GM10248 (cell line): Measurements from ENCODE around the gene ARID3A.
"Not testable (repeated sequence)": the region's sequence is repeated elsewhere in the genome, so short reads cannot be mapped to it uniquely, and the experiment has no call there.

Experiments used
- CTCF ChIA-PET: fragments of 300-600 bp; sonication (Branson Sonifier 250); formaldehyde crosslinking; extraction: SDS; loops from one replicate; lab custom pipeline; 2021; ENCODE audit warnings: antibody characterized with exemption; lab: Yijun Ruan, JAX
- POLR2A ChIA-PET: fragments of 350-650 bp; sonication (Branson Sonifier 250); formaldehyde crosslinking; extraction: SDS; loops from one replicate; lab custom pipeline; 2020; ENCODE audit warnings: antibody characterized with exemption; lab: Yijun Ruan, JAX
- DNase-seq: peaks from one replicate; pipeline ENCODE4 v3.0.0; 2012; ENCODE audit errors: extremely low spot score
- TF ChIP-seq, protein P1 (sequence below): IDR thresholded peaks from 2 replicates; pipeline ENCODE4 v1.5.1; 2012; ENCODE audit warnings: mild to moderate bottlenecking, low read depth; ENCODE audit errors: extremely low read depth, missing control alignments, control extremely low read depth

The ARID3A gene, protein sequence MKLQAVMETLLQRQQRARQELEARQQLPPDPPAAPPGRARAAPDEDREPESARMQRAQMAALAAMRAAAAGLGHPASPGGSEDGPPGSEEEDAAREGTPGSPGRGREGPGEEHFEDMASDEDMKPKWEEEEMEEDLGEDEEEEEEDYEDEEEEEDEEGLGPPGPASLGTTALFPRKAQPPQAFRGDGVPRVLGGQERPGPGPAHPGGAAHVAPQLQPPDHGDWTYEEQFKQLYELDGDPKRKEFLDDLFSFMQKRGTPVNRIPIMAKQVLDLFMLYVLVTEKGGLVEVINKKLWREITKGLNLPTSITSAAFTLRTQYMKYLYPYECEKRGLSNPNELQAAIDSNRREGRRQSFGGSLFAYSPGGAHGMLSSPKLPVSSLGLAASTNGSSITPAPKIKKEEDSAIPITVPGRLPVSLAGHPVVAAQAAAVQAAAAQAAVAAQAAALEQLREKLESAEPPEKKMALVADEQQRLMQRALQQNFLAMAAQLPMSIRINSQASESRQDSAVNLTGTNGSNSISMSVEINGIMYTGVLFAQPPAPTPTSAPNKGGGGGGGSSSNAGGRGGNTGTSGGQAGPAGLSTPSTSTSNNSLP

DNA sequence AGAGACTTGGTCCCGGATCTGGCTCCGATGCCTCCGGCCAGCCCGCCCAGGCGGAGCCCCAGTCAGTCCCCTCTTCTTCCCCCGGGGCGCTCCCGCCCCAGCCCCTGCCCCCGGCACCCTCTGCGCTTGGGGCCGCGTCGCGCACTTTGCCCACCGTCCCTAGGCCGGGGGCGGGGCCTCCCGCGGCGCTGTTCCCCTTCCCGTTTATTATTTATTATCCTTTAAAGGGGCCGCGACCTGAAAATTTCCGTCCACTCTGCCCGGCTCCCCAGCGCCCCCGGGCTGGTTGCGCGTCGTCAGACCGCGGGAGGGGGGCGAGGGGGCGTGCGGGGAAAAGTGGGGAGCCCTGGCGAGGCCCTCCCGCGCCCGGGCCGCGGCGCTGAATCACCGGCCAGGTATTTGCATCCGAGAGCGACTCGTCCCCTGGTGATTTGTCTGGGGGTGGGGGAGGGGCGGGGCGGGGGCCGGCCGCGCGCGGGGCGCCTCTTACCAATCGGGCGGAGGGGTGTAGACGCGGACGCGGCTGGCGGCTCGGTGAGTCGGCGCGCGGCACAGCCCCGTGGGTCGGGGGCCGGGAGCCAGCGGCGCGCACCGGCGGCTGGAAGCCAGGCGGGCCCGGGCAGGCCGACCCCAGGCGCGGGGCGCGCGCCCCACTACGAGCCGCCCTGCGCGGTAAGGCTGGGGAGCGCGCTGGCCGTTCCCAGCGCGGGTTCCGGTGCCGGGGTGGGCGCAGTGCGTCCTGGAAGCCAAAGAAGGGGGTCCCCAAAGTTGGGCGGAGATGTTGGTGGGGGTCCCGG is at the start of gene ARID3A:
Gene ARID3A, plus strand, starts transcription at position 510 of the 797 bp plus-strand sequence. CDS start 3,494 bp downstream, outside the sequence.
- CTCF ChIA-PET = interaction anchor here (1.8 to 7.1 kb wide), 2 partner anchors 21 to 59 kb away, joined by 3 to 136 read pairs; partner anchors contain the start of gene WDR18
- TF ChIP-seq, protein P1, sequence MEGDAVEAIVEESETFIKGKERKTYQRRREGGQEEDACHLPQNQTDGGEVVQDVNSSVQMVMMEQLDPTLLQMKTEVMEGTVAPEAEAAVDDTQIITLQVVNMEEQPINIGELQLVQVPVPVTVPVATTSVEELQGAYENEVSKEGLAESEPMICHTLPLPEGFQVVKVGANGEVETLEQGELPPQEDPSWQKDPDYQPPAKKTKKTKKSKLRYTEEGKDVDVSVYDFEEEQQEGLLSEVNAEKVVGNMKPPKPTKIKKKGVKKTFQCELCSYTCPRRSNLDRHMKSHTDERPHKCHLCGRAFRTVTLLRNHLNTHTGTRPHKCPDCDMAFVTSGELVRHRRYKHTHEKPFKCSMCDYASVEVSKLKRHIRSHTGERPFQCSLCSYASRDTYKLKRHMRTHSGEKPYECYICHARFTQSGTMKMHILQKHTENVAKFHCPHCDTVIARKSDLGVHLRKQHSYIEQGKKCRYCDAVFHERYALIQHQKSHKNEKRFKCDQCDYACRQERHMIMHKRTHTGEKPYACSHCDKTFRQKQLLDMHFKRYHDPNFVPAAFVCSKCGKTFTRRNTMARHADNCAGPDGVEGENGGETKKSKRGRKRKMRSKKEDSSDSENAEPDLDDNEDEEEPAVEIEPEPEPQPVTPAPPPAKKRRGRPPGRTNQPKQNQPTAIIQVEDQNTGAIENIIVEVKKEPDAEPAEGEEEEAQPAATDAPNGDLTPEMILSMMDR = no peak
- DNase-seq = peak; percentile 88
- POLR2A ChIA-PET = no interaction called here

DNA sequence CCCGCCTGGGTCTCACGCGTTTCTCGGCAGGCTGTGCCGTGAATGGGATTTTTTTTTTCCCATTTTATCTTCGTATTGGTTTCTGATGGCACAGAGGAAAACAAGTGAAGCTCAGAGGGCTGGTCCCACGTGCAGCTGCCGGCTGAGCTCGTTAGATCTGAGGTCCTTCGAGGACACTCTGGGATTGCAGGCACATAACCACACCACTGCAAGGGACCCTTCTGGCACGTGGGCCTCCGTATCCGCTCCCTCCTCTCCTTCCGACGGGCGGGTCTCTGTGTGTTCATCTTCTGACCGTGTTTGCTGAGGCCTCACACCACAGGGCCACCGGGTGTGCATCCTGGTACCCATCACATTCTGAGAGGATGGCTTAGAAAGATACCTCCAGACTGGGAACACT is 49.7 kb upstream of the ARID3A start:
- TF ChIP-seq, protein P1 = no peak
- ChIA-PET POLR2A (interaction anchor here (0.5 kb wide), 1 partner anchor 26 kb away, joined by 3 read pairs; no protein-coding TSS in a partner anchor), CTCF (interaction anchor here (4.3 kb wide), 1 partner anchor 12 kb away, joined by 23 read pairs; no protein-coding TSS in a partner anchor)
- DNase-seq = no peak

DNA sequence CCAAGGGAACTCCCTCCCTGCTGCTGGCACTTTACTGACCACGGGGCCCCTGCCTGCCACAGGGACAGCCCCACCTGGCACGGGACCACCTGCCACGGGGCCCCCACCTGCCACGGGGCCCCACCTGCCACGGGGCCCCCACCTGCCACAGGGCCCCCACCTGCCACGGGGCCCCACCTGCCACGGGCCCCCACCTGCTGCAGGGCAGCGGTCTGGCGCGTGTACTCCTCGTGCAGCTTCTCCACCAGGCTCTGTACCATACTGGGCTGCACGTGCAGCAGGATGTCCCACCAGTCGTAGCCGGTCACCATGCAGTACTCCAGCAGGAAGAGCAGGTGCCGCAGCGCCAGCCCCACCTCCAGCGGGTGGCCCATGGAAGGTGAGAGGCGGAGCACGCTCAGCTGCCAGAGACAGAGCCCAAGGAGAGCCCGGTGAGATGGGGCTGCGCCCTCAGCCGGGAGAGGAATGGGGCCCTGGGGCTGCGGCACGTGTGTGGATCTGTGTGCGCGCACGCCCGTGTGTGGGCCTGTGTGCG is 49.0 kb upstream of the ARID3A start:
- ChIA-PET POLR2A (no interaction called here), CTCF (interaction anchor here (1.2 to 2.4 kb wide), 2 partner anchors 12 to 14 kb away, joined by 3 to 12 read pairs; no protein-coding TSS in a partner anchor)
- TF ChIP-seq, protein P1 = no peak
- DNase-seq = no peak

DNA sequence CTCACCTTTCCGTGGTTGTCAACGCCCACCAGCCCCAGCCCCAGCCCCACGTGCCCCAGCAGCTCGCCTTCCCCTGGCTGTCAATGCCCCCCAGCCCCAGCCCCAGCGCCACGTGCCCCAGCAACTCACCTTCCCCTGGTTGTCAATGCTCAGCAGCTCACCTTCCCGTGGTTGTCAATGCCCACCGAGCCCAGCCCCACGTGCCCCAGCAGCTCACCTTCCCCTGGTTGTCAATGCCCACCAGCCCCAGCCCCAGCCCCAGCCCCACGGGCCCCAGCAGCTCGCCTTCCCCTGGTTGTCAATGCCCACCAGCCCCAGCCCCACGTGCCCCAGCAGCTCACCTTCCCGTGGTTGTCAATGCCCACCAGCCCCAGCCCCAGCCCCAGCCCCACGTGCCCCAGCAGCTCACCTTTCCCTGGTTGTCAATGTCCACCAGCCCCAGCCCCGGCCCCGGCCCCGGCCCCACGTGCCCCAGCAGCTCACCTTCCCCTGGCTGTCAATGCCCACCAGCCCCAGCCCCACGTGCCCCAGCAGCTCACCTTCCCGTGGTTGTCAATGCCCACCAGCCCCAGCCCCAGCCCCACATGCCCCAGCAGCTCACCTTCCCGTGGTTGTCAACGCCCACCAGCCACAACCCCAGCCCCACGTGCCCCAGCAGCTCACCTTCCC is 47.7 kb upstream of the ARID3A start:
- POLR2A ChIA-PET = interaction anchor here (0.6 to 0.7 kb wide), 4 partner anchors 12 to 458 kb away, joined by 3 to 4 read pairs (median 3); no protein-coding TSS in a partner anchor
- CTCF ChIA-PET = interaction anchor here (0.8 to 2.4 kb wide), 6 partner anchors 9 to 36 kb away, joined by 3 to 12 read pairs (median 4); partner anchors contain the start of genes MED16 and RNU6-9

DNA sequence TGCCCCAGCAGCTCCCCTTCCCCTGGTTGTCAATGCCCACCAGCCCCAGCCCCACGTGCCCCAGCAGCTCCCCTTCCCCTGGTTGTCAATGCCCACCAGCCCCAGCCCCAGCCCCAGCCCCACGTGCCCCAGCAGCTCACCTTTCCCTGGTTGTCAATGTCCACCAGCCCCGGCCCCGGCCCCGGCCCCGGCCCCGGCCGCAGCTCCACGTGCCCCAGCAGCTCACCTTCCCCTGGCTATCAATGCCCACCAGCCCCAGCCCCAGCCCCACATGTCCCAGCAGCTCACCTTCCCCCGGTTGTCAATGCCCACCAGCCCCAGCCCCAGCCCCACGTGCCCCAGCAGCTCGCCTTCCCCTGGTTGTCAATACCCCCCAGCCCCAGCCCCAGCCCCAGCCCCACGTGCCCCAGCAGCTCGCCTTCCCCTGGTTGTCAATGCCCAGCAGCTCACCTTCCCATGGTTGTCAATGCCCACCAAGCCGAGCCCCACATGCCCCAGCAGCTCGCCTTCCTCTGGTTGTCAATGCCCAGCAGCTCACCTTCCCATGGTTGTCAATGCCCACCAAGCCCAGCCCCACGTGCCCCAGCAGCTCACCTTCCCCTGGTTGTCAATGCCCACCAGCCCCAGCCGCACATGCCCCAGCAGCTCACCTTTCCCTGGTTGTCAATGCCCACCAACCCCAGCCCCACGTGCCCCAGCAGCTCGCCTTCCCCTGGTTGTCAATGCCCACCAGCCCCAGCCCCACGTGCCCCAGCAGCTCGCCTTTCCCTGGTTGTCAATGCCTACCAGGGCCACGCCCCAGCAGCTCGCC is 46.9 kb upstream of the ARID3A start:
- ChIA-PET POLR2A (interaction anchor here (0.6 to 0.7 kb wide), 3 partner anchors 80 to 457 kb away, joined by 3 to 4 read pairs (median 3); no protein-coding TSS in a partner anchor), CTCF (interaction anchor here (0.8 to 2.4 kb wide), 8 partner anchors 10 to 90 kb away, joined by 3 to 12 read pairs (median 4); partner anchors contain the start of genes MED16 and RNU6-9)
- DNase-seq = not testable (repeated sequence)

More for the DNA sequence above, 47.7 kb upstream of the ARID3A start:
- DNase-seq = not testable (repeated sequence)

DNA sequence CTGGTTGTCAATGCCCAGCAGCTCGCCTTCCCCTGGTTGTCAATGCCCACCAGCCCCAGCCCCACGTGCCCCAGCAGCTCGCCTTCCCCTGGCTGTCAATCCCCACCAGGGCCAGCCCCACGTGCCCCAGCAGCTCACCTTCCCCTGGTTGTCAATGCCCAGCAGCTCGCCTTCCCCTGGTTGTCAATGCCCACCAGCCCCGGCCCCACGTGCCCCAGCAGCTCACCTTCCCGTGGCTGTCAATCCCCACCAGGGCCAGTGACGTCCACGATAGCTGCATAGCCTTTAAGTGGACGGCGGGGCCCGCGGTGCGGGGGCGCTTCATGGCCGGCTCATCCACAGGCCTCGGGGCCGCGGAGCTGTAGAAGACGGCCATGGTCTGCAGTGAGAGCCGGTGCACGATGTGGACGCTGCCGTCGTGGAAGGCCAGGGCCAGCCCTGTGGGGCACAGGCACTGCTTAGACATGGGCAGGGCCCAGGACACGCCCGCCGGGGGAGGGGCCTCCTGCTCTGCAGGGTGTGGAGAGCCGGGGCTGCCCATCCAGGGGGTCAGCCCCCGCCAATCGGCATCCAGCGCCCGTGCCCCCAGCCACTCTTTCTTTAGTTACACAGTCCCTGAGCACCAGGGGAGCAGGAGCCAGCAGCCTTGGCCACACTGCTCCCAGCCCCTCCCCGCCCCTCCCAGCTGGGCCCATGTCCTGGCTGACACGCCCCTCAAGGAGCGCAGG is 46.0 kb upstream of the ARID3A start:
- TF ChIP-seq, protein P1 = no peak
- DNase-seq = no peak
- ChIA-PET CTCF (interaction anchor here (1.0 to 1.7 kb wide), 5 partner anchors 13 to 90 kb away, joined by 3 to 7 read pairs (median 4); partner anchors contain the start of genes MED16 and RNU6-9), POLR2A (no interaction called here)
